WTC11 (cell line): Measurements from ENCODE around the gene XRCC5. TPM values are rescaled to one million over a fixed set of nuclear protein-coding genes. Genes with fewer than 3 reads are reported as not detected.
A peak's percentile ranks its signal among the peaks of the same experiment; 100 is the strongest.

Experiments
- ATAC-seq: fragments of 200-7000 bp; cut with Tn5 transposase; 2 replicates; pipeline ENCODE4 v1.10.0; 2021; ENCODE audit warnings: mild to moderate bottlenecking, moderate library complexity
- CTCF ChIA-PET: fragments of 300-600 bp; sonication (Branson Sonifier 250); formaldehyde crosslinking; loops from one replicate; lab custom pipeline; 2021; ENCODE audit warnings: antibody characterized with exemption; lab: Charles Lee
- POLR2A ChIA-PET: fragments of 350-600 bp; sonication (Branson Sonifier 250); formaldehyde crosslinking; loops from one replicate; lab custom pipeline; 2021; ENCODE audit warnings: antibody characterized with exemption; lab: Charles Lee
- DNase-seq: peaks from one replicate; pipeline ENCODE4 v3.0.0; 2021; ENCODE audit warnings: low spot score
- H3K27ac Mint-ChIP-seq: 2 replicates; pipeline ENCODE4 v1.8.0; 2021; ENCODE audit warnings: mixed read lengths
- H3K27me3 Mint-ChIP-seq: 2 replicates; pipeline ENCODE4 v1.8.0; 2021; ENCODE audit warnings: low read depth, mild to moderate bottlenecking, moderate library complexity, mixed read lengths
- H3K36me3 Mint-ChIP-seq: 2 replicates; pipeline ENCODE4 v1.8.0; 2021; ENCODE audit warnings: mixed read lengths
- H3K4me1 Mint-ChIP-seq: 2 replicates; pipeline ENCODE4 v1.8.0; 2022; ENCODE audit warnings: mixed read lengths
- H3K4me3 Mint-ChIP-seq: 2 replicates; pipeline ENCODE4 v1.8.0; 2021; ENCODE audit warnings: mild to moderate bottlenecking, moderate library complexity, mixed read lengths
- H3K9me3 Mint-ChIP-seq: 2 replicates; pipeline ENCODE4 v1.8.0; 2021; ENCODE audit warnings: mixed read lengths
- ATF2 ChIP-seq: sonication (generic); formaldehyde crosslinking; IDR thresholded peaks from 2 replicates; pipeline ENCODE4 v1.8.1; 2022; ENCODE audit warnings: low read depth, missing genetic modification reagents, borderline replicate concordance
- CREM ChIP-seq: sonication (generic); formaldehyde crosslinking; IDR thresholded peaks from 2 replicates; pipeline ENCODE4 v1.8.1; 2022; ENCODE audit warnings: mild to moderate bottlenecking, missing genetic modification reagents, moderate library complexity
- ELF4 ChIP-seq: sonication (generic); formaldehyde crosslinking; IDR thresholded peaks from 2 replicates; pipeline ENCODE4 v1.8.1; 2022; ENCODE audit warnings: low read depth, mild to moderate bottlenecking, moderate library complexity, missing genetic modification reagents
- EMX1 ChIP-seq: fragments of 250-450 bp; sonication (Bioruptor Pico); IDR thresholded peaks from 2 replicates; pipeline ENCODE4 v1.8.0; 2021; ENCODE audit warnings: mild to moderate bottlenecking
- ETV6 ChIP-seq: sonication (generic); formaldehyde crosslinking; IDR thresholded peaks from 2 replicates; pipeline ENCODE4 v1.8.1; 2022; ENCODE audit warnings: mild to moderate bottlenecking, missing genetic modification reagents
- FOXK1 ChIP-seq: sonication (generic); formaldehyde crosslinking; IDR thresholded peaks from 2 replicates; pipeline ENCODE4 v1.8.0; 2022; ENCODE audit warnings: mild to moderate bottlenecking, moderate library complexity, missing genetic modification reagents
- GTF2I ChIP-seq: fragments of 250-450 bp; sonication (Bioruptor Pico); conservative IDR thresholded peaks from 2 replicates; pipeline ENCODE4 v1.4.0; 2021; ENCODE audit warnings: mild to moderate bottlenecking
- HMGA2 ChIP-seq: fragments of 250-450 bp; sonication (Bioruptor Pico); IDR thresholded peaks from 2 replicates; pipeline ENCODE4 v1.4.0; 2021; ENCODE audit warnings: mild to moderate bottlenecking, moderate library complexity
- KAT7 ChIP-seq: sonication (generic); formaldehyde crosslinking; IDR thresholded peaks from 2 replicates; pipeline ENCODE4 v1.8.1; 2023; ENCODE audit warnings: missing genetic modification reagents, mild to moderate bottlenecking, borderline replicate concordance
- MAX ChIP-seq: sonication (generic); formaldehyde crosslinking; IDR thresholded peaks from 2 replicates; pipeline ENCODE4 v1.8.0; 2022; ENCODE audit warnings: mild to moderate bottlenecking, missing genetic modification reagents
- MXD4 ChIP-seq: fragments of 250-450 bp; sonication (Bioruptor Pico); IDR thresholded peaks from 2 replicates; pipeline ENCODE4 v1.8.0; 2021; ENCODE audit warnings: mild to moderate bottlenecking, moderate library complexity, borderline replicate concordance
- NFATC4 ChIP-seq: fragments of 250-450 bp; sonication (Bioruptor Pico); IDR thresholded peaks from 2 replicates; pipeline ENCODE4 v1.9.0; 2021; ENCODE audit warnings: mild to moderate bottlenecking
- NR3C1 ChIP-seq: sonication (generic); formaldehyde crosslinking; conservative IDR thresholded peaks from 2 replicates; pipeline ENCODE4 v1.8.1; 2023; ENCODE audit warnings: low read depth, mild to moderate bottlenecking, missing genetic modification reagents
- OVOL2 ChIP-seq: fragments of 250-450 bp; sonication (Bioruptor Pico); IDR thresholded peaks from 2 replicates; pipeline ENCODE4 v1.9.0; 2021; ENCODE audit warnings: mild to moderate bottlenecking, borderline replicate concordance
- PRRX2 ChIP-seq: fragments of 250-450 bp; sonication (Bioruptor Pico); IDR thresholded peaks from 2 replicates; pipeline ENCODE4 v1.8.0; 2021; ENCODE audit warnings: mild to moderate bottlenecking
- SOX15 ChIP-seq: fragments of 250-450 bp; sonication (Bioruptor Pico); IDR thresholded peaks from 2 replicates; pipeline ENCODE4 v1.9.0; 2021; ENCODE audit warnings: mild to moderate bottlenecking
- ZBTB21 ChIP-seq: sonication (generic); formaldehyde crosslinking; IDR thresholded peaks from 2 replicates; pipeline ENCODE4 v1.8.1; 2023; ENCODE audit warnings: mild to moderate bottlenecking, missing genetic modification reagents, borderline replicate concordance
- ZNF121 ChIP-seq: sonication (generic); formaldehyde crosslinking; IDR thresholded peaks from 2 replicates; pipeline ENCODE4 v1.8.0; 2023; ENCODE audit warnings: missing genetic modification reagents
- ZNF263 ChIP-seq: sonication (generic); formaldehyde crosslinking; IDR thresholded peaks from 2 replicates; pipeline ENCODE4 v1.8.1; 2022; ENCODE audit warnings: low read depth, mild to moderate bottlenecking, moderate library complexity, missing genetic modification reagents
- ZNF396 ChIP-seq: fragments of 250-450 bp; sonication (Bioruptor Pico); IDR thresholded peaks from 2 replicates; pipeline ENCODE4 v1.8.0; 2021; ENCODE audit warnings: mild to moderate bottlenecking, moderate library complexity, borderline replicate concordance
- ZNF532 ChIP-seq: fragments of 250-450 bp; sonication (Bioruptor Pico); IDR thresholded peaks from 2 replicates; pipeline ENCODE4 v1.9.0; 2021; ENCODE audit warnings: mild to moderate bottlenecking, borderline replicate concordance
- ZNF671 ChIP-seq: fragments of 250-450 bp; sonication (Bioruptor Pico); IDR thresholded peaks from 2 replicates; pipeline ENCODE4 v1.8.0; 2021; ENCODE audit warnings: mild to moderate bottlenecking
- total RNA-seq: library from RNA; stranded (reverse); gene quantifications from 3 replicates; pipeline ENCODE4 v1.2.3, GENCODE V29; 2021
- TF ChIP-seq, protein P1 (sequence below): fragments of 250-450 bp; sonication (Bioruptor Pico); IDR thresholded peaks from 2 replicates; pipeline ENCODE4 v2.1.2; 2022; ENCODE audit warnings: mild to moderate bottlenecking, moderate library complexity
- TF ChIP-seq, protein P2 (sequence below): sonication (generic); formaldehyde crosslinking; IDR thresholded peaks from 2 replicates; pipeline ENCODE4 v1.8.0; 2023; ENCODE audit warnings: mild to moderate bottlenecking, missing genetic modification reagents
- TF ChIP-seq, protein P3 (sequence below): sonication (generic); formaldehyde crosslinking; IDR thresholded peaks from 2 replicates; pipeline ENCODE4 v1.8.1; 2022; ENCODE audit warnings: mild to moderate bottlenecking, moderate library complexity, missing genetic modification reagents

The XRCC5 gene
- total RNA-seq, 1 experiment from 2014 or later, result 522 TPM

GRCh38 chr2:216183462-216183861 is 74.3 kb downstream of the XRCC5 start (continued):
- TF ChIP-seq, protein P1, sequence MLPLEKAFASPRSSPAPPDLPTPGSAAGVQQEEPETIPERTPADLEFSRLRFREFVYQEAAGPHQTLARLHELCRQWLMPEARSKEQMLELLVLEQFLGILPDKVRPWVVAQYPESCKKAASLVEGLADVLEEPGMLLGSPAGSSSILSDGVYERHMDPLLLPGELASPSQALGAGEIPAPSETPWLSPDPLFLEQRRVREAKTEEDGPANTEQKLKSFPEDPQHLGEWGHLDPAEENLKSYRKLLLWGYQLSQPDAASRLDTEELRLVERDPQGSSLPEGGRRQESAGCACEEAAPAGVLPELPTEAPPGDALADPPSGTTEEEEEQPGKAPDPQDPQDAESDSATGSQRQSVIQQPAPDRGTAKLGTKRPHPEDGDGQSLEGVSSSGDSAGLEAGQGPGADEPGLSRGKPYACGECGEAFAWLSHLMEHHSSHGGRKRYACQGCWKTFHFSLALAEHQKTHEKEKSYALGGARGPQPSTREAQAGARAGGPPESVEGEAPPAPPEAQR (CRISPR knock-in tag), result no peak
- TF ChIP-seq SOX15 (CRISPR knock-in tag) (no peak), NR3C1 (no peak), MAX (CRISPR knock-in tag) (no peak)

GRCh38 chr2:216188559-216188850 is 79.4 kb downstream of the XRCC5 start:
- Mint-ChIP-seq H3K27ac (peak overlapping the region; percentile 24), H3K4me3 (no peak overlapping the region), H3K27me3 (no peaks in the 10 kb centered on the region), H3K36me3 (peaks cover 24% of the 10 kb centered on the region), H3K4me1 (peaks cover 44% of the 10 kb centered on the region), H3K9me3 (no peaks in the 10 kb centered on the region)
- ChIA-PET CTCF (interaction anchor here (1.9 kb wide), 1 partner anchor 27 kb away, joined by 5 read pairs; no protein-coding TSS in a partner anchor), POLR2A (no interaction called here)
- no peak for DNase-seq
- no peak for TF ChIP-seq ZNF532
- TF ChIP-seq ELF4, result no peak
- TF ChIP-seq OVOL2, result no peak
- no peak for TF ChIP-seq ZNF396 (CRISPR knock-in tag)
- TF ChIP-seq NR3C1, result no peak
- no peak for TF ChIP-seq HMGA2 (CRISPR knock-in tag)
- TF ChIP-seq KAT7, result no peak
- TF ChIP-seq, protein P2, sequence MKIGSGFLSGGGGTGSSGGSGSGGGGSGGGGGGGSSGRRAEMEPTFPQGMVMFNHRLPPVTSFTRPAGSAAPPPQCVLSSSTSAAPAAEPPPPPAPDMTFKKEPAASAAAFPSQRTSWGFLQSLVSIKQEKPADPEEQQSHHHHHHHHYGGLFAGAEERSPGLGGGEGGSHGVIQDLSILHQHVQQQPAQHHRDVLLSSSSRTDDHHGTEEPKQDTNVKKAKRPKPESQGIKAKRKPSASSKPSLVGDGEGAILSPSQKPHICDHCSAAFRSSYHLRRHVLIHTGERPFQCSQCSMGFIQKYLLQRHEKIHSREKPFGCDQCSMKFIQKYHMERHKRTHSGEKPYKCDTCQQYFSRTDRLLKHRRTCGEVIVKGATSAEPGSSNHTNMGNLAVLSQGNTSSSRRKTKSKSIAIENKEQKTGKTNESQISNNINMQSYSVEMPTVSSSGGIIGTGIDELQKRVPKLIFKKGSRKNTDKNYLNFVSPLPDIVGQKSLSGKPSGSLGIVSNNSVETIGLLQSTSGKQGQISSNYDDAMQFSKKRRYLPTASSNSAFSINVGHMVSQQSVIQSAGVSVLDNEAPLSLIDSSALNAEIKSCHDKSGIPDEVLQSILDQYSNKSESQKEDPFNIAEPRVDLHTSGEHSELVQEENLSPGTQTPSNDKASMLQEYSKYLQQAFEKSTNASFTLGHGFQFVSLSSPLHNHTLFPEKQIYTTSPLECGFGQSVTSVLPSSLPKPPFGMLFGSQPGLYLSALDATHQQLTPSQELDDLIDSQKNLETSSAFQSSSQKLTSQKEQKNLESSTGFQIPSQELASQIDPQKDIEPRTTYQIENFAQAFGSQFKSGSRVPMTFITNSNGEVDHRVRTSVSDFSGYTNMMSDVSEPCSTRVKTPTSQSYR, result no peak
- TF ChIP-seq PRRX2 (CRISPR knock-in tag), result no peak
- no peak for TF ChIP-seq ZNF671 (CRISPR knock-in tag)
- no peak for TF ChIP-seq GTF2I
- TF ChIP-seq CREM (CRISPR knock-in tag), result no peak
- no peak for TF ChIP-seq NFATC4 (CRISPR knock-in tag)
- no peak for TF ChIP-seq ZNF121 (CRISPR knock-in tag)
- TF ChIP-seq FOXK1 (CRISPR knock-in tag), result no peak
- no peak for ATAC-seq

DNA sequence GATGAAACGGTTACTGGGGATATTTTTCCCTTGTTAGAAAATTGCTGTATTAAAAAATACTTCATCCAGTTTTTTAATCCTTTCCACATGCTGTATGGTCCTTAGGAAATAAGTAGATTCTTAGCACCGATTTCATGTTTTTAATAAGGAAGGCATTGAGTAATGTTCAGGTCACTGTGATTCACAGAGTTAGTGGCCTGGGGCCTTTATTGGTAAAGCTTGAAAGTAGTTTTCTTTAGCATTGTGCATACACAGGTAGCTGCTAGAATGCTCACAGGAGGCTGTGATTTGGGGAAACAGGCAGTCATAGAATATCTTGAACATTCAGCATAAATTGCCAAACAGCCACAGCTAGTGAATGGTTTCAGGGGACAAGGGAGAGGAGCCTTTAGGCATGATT is 79.8 kb downstream of the XRCC5 start:
- DNase-seq, result no peak
- POLR2A ChIA-PET, result no interaction called here
- TF ChIP-seq, protein P3, sequence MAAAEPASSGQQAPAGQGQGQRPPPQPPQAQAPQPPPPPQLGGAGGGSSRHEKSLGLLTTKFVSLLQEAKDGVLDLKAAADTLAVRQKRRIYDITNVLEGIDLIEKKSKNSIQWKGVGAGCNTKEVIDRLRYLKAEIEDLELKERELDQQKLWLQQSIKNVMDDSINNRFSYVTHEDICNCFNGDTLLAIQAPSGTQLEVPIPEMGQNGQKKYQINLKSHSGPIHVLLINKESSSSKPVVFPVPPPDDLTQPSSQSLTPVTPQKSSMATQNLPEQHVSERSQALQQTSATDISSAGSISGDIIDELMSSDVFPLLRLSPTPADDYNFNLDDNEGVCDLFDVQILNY (CRISPR knock-in tag), result no peak
- TF ChIP-seq ETV6 (no peak), ZNF263 (CRISPR knock-in tag) (no peak), EMX1 (CRISPR knock-in tag) (no peak), MXD4 (no peak), ZBTB21 (CRISPR knock-in tag) (no peak), ATF2 (no peak)

More for the DNA sequence above, 79.8 kb downstream of the XRCC5 start:
- peak overlapping the region; percentile 6; the same call in 1 of the 2 replicates for H3K27ac Mint-ChIP-seq
- H3K4me1 Mint-ChIP-seq, result peaks cover 42% of the 10 kb centered on the region
- H3K27me3 Mint-ChIP-seq, result no peaks in the 10 kb centered on the region
- H3K4me3 Mint-ChIP-seq, result no peak overlapping the region
- ATAC-seq, result no peak
- CTCF ChIA-PET, result interaction anchor here (1.9 kb wide), 1 partner anchor 27 kb away, joined by 5 read pairs; no protein-coding TSS in a partner anchor
- H3K36me3 Mint-ChIP-seq, result peaks cover 25% of the 10 kb centered on the region
- H3K9me3 Mint-ChIP-seq, result no peaks in the 10 kb centered on the region
